Left ventricle myocardium inferior (tissue), 1 donor: ENCODE results near the gene NR5A2. TPM values are rescaled to one million over a fixed set of nuclear protein-coding genes. Genes with fewer than 3 reads are reported as not detected.
A peak's percentile ranks its signal among the peaks of the same experiment; 100 is the strongest.

Source experiments
- DNase-seq: peaks from one replicate; pipeline ENCODE4 v3.0.0-alpha.2; 2020
- H3K27ac ChIP-seq: fragments of 200-600 bp; replicated peaks from 2 replicates; pipeline ENCODE4 v1.8.0; 2021
- H3K27me3 ChIP-seq: fragments of 200-600 bp; 2 replicates; pipeline ENCODE4 v1.8.0; 2021; ENCODE audit warnings: low read depth
- H3K36me3 ChIP-seq: fragments of 200-600 bp; 2 replicates; pipeline ENCODE4 v1.8.0; 2021
- H3K4me1 ChIP-seq: fragments of 200-600 bp; 2 replicates; pipeline ENCODE4 v1.8.0; 2021
- H3K4me3 ChIP-seq: fragments of 200-600 bp; 2 replicates; pipeline ENCODE4 v1.8.0; 2021; ENCODE audit warnings: mild to moderate bottlenecking, moderate library complexity
- H3K9me3 ChIP-seq: fragments of 200-600 bp; replicated peaks from 2 replicates; pipeline ENCODE4 v1.8.0; 2021
- intact Hi-C: fragments of 100-400 bp; cut with micrococcal nuclease; formaldehyde crosslinking; loops from one replicate; pipeline ENCODE4 v1.11.0; 2022
- total RNA-seq: library from RNA; stranded (reverse); fragmentation: NEBNext Ultra II Directional; extraction: Animal tissue kit (Norgen Biotek cat#: 25700); gene quantifications from one replicate; pipeline ENCODE4 v1.2.1, GENCODE V29; 2021
- TF ChIP-seq, protein P1 (sequence below): fragments of 200-600 bp; IDR thresholded peaks from 2 replicates; pipeline ENCODE4 v1.8.0; 2021; ENCODE audit warnings: antibody characterized with exemption, mild to moderate bottlenecking, borderline replicate concordance
- donor health status: DM: no; HTN: yes; CAD: no; lungs with severe emphysema.

The NR5A2 gene
- total RNA-seq, 1 donor from 2014 or later: 1.3 TPM

DNA sequence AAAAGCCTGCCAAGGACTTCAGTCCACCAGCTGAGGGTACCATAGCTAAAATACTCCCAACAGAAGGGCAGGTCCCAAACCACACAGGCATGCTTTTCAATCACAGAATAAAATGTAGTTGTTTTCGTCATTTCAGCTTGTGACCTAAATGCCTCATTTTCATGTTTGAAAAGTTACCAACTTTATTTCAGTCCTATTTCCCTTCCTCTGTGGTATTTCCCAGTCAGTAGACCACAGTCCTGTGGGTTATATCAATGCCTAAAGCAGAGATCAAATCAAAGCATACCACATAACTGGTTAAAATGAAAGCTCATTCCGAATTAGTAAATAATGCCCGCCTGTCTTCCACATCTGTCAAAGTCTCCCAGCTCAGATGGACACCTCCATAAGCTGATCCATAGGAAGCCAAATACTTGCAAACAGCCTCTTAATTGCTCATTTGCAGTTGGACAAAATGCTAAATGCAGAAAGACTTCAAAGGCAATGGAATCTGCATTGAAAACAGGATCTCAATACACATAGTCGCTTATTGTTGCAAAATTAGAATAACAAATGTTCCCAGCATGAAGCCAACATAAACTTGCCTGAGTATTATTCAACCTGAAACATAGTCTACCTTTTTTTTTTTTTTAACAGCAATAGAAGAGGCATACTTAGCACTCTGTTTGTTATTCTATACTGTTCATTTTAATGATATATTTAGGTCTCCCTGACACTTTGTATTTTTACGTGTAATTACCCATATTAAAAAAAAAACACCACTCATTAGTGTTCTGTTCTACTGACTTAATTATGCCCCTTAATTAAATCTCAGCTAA lies 53.9 kb downstream of the NR5A2 start:
- Histone ChIP-seq H3K4me3 (no peak overlapping the region), H3K27me3 (peaks cover 6% of the 10 kb centered on the region), H3K4me1 (peaks cover 13% of the 10 kb centered on the region), H3K36me3 (no peaks in the 10 kb centered on the region), H3K27ac (peak overlapping the region; percentile 7), H3K9me3 (no peaks in the 10 kb centered on the region)
- DNase-seq: no peak
- intact Hi-C loops: no loop called here
- TF ChIP-seq, protein P1, sequence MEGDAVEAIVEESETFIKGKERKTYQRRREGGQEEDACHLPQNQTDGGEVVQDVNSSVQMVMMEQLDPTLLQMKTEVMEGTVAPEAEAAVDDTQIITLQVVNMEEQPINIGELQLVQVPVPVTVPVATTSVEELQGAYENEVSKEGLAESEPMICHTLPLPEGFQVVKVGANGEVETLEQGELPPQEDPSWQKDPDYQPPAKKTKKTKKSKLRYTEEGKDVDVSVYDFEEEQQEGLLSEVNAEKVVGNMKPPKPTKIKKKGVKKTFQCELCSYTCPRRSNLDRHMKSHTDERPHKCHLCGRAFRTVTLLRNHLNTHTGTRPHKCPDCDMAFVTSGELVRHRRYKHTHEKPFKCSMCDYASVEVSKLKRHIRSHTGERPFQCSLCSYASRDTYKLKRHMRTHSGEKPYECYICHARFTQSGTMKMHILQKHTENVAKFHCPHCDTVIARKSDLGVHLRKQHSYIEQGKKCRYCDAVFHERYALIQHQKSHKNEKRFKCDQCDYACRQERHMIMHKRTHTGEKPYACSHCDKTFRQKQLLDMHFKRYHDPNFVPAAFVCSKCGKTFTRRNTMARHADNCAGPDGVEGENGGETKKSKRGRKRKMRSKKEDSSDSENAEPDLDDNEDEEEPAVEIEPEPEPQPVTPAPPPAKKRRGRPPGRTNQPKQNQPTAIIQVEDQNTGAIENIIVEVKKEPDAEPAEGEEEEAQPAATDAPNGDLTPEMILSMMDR: no peak

DNA sequence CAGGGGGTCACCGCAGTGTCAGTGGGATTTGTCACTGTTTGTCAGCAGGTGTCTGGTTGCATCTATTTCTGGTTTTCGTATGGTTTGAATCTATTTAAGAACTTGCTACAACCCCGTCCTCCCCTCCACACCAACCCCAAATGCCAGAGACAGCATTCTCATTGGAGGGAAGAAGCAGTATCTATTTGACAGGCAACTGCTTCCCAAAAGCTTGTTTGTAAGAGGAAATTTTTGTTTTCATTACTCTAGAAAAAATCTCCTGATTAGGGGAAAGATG lies 54.4 kb downstream of the NR5A2 start:
- H3K27ac ChIP-seq: no peak overlapping the region
- DNase-seq: no peak
- H3K36me3 ChIP-seq: no peaks in the 10 kb centered on the region
- intact Hi-C loops: no loop called here
- no peaks in the 10 kb centered on the region for H3K9me3 ChIP-seq
- H3K4me1 ChIP-seq: peaks cover 9% of the 10 kb centered on the region
- TF ChIP-seq, protein P1: no peak
- H3K27me3 ChIP-seq: peaks cover 6% of the 10 kb centered on the region
- no peak overlapping the region for H3K4me3 ChIP-seq

DNA sequence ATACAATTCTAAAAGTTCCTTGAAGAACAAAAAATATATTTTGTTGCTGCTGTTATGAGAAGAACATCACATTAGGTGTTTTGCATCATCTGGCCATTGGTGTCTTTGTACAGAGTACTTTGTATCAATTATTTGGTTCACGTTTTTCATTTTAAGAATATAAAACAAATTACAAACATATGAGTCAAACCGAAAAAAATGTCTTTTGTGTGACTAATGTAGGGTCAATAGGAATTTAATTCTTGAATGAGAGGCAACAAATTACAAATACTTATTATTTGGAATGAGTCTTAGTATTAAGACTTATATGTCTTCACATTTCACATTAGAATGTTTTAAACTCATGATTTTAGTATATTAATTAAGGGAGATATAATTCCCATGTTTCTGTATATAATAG lies 54.8 kb downstream of the NR5A2 start:
- intact Hi-C loops: no loop called here
- Histone ChIP-seq H3K4me1 (peaks cover 9% of the 10 kb centered on the region), H3K27me3 (peaks cover 6% of the 10 kb centered on the region), H3K27ac (no peak overlapping the region), H3K4me3 (no peak overlapping the region), H3K9me3 (no peaks in the 10 kb centered on the region), H3K36me3 (no peaks in the 10 kb centered on the region)
- DNase-seq: no peak
- TF ChIP-seq, protein P1: no peak

DNA sequence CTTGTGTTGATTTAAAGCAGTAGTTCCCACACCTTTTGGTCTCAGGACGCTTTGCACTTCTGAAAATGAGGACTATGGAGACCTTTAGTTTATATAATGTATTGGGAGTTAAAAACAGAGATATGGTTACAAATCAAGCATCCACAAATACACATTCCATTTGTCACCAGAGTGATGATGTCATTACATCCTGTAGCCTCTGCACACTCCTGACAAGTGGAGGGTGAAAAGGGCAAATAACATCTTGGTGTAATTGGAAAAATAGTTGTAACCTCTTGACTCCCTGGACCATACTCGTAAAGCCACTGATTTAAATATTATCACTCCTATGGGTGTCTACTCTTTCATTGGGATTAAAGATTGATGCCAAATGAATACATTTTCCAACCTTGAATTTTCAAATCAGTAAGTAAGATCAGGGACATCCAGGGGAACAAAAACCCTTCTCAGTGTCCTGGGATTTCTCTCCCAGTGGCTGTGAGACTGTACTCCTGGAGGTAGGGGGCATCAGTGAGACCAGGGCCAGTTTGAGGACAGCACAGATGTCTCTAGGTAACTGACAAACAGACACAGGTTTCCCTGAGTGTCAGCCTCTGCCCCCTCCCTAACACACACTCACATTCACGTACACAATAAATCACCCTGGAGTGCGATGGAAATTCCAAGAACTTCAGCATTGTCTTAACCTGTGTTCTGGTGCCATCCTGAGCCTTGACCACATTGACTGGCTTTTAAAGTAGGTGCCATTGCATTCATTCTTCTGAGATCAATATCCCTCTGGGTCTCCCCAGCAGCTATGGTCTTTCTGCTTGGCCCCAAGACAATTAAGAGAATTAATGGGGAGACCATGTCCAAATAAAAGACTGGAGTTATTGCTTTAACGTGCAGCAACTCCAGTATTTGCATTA lies 63.0 kb downstream of the NR5A2 start:
- no peak for DNase-seq
- intact Hi-C loops: no loop called here
- Histone ChIP-seq H3K4me3 (no peak overlapping the region), H3K27me3 (no peaks in the 10 kb centered on the region), H3K27ac (no peak overlapping the region), H3K36me3 (no peaks in the 10 kb centered on the region), H3K4me1 (peaks cover 5% of the 10 kb centered on the region), H3K9me3 (no peaks in the 10 kb centered on the region)
- TF ChIP-seq, protein P1: peak; percentile 43

DNA sequence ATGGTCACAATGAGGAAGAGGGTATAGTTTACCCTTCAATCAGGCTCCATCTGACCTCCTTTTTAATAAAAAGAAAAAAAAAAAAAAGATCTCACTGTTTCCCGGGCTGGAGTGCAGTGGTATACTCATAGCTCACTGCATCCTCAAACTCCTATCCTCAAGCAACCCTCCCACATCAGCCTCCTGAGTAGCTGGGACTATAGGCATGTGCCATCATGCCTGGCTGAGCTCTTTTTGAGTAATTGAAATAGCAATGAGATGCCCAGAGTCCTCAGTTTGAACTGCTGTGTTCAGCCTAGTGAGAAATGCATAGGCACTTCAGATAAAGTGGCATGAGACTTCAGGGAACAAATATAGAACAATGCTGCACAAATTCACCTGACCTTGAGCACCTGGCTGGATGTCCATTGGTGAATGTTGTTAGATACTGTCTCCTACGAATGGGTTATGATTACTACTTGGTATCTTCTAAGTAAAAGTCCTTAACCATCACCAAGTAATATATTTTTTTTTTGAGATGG lies 67.6 kb downstream of the NR5A2 start:
- Histone ChIP-seq H3K27me3 (no peaks in the 10 kb centered on the region), H3K9me3 (no peaks in the 10 kb centered on the region), H3K27ac (no peak overlapping the region), H3K36me3 (no peaks in the 10 kb centered on the region), H3K4me1 (peaks cover 24% of the 10 kb centered on the region), H3K4me3 (no peak overlapping the region)
- intact Hi-C loops: no loop called here
- TF ChIP-seq, protein P1: no peak
- no peak for DNase-seq
